C4-2B (cell line): ENCODE data around the gene FZD2.

ENCODE experiments used
- ZFX ChIP-seq: fragments of 450-650 bp; IDR thresholded peaks from 2 replicates; pipeline ENCODE4 v1.6.1; 2017
- TF ChIP-seq, protein P1 (sequence below): fragments of 450-650 bp; conservative IDR thresholded peaks from 2 replicates; pipeline ENCODE4 v1.5.1; 2017; ENCODE audit warnings: mild to moderate bottlenecking

DNA sequence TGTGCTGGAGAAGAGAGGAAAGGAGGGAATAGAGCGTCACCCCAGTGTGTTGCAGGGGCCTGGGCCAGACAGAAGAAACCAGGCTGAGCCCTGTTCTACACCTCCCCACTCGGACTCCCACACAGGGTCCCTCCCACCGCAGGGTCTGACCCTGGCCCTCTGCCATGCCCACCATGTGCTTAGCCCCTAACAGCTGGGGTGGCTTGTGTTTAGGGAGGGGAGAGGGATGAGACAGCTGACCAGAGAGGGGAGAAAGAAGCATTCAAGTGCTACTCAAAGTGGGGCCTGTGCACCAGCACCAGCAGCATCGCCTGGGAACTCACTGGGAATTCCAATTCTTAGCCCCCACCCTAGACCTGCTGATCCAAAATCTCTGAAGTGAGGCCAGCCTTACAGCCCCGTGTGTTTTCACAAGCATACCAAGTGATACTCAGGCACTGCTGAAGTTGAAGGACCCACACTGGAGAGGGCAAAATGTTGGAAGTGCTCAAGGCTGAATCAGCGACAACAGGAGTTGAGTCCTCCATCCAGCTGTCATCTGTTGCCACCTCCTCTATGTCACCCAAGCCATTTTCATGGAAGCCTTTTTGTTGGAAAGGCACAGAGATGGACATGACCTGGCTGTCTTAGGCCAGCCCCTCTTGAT is 47.0 kb downstream of the FZD2 start:
- TF ChIP-seq, protein P1, sequence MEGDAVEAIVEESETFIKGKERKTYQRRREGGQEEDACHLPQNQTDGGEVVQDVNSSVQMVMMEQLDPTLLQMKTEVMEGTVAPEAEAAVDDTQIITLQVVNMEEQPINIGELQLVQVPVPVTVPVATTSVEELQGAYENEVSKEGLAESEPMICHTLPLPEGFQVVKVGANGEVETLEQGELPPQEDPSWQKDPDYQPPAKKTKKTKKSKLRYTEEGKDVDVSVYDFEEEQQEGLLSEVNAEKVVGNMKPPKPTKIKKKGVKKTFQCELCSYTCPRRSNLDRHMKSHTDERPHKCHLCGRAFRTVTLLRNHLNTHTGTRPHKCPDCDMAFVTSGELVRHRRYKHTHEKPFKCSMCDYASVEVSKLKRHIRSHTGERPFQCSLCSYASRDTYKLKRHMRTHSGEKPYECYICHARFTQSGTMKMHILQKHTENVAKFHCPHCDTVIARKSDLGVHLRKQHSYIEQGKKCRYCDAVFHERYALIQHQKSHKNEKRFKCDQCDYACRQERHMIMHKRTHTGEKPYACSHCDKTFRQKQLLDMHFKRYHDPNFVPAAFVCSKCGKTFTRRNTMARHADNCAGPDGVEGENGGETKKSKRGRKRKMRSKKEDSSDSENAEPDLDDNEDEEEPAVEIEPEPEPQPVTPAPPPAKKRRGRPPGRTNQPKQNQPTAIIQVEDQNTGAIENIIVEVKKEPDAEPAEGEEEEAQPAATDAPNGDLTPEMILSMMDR = no peak
- TF ChIP-seq ZFX = no peak
